ENCODE measurements around the gene SNTB2. TPM values are rescaled to one million over a fixed set of nuclear protein-coding genes. Genes with fewer than 3 reads are reported as not detected.

Gene SNTB2
- total and polyA plus RNA-seq, 2 of the 13 experiments (the other 11 are each of a cell fraction or from before 2014, with no cell fraction given) = 11.5 to 19.2 TPM

DNA sequence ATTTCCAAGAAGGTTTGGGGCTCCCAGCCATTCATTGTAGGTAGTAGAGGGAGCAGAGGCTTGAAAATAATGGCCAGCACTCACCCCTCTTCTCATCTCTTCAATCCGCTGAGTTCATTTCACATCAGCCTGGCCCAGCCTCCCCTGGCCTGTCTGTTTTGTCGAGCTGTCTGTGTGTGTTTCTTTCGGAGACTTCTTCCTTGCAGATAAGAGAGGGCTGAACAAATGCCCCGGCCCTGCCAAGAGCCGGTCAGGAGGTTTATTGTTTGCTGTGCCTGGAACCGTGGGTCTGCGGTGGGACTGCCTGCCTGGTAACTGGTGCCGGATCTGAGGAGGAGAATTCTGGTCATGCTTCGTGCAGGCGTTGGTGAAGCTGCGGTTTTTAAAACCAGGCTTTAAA is 127.6 kb downstream of the SNTB2 start:
- ChIA-PET CTCF (ENCODE audit: low intra/inter-chr PET ratio, low total read pairs) (no interaction called here), POLR2A (interaction anchor here (1.3 kb wide), 1 partner anchor 12 kb away, joined by 10 read pairs; no protein-coding TSS in a partner anchor)
- in situ Hi-C loops (cut with HindIII; ENCODE audit: extremely low pct_ligation_motif_present, low pct_unique_long_range_greater_than_20kb) (no loop called here), intact Hi-C loops (cut with micrococcal nuclease; ENCODE audit: unreplicated experiment) (no loop called here)
- no peak overlapping the region for H3K4me3 ChIP-seq (replicated peaks in 1 of 3; ENCODE audit: insufficient read depth in 1 of 3, low read depth in 2 of 3, low read length in 3 of 3)
- peaks cover 24% of the 10 kb centered on the region for H3K79me2 ChIP-seq (ENCODE audit: insufficient read depth, low read length)
- no peak overlapping the region for H3K4me2 ChIP-seq (ENCODE audit: low read depth, low read length)
- no peaks in the 10 kb centered on the region for H3K9me3 ChIP-seq (ENCODE audit: low read length)
- WGBS (ENCODE audit: low lambda C conversion rate) = 99% methylated on average over 11 of the region's 11 CpGs
- DNase-seq (ENCODE audit: low spot score) (no peak), ATAC-seq (no peak), FAIRE-seq (no peak)
- 0 out of 2 replicates have a peak, but pooled peaks cover 4% of the 10 kb centered on the region for H4K20me1 ChIP-seq (ENCODE audit: insufficient read depth, low read length)
- H3K27me3 ChIP-seq (ENCODE audit: control insufficient read depth in 1 of 2, insufficient read depth in 2 of 2, low read length in 2 of 2) = no peaks in the 10 kb centered on the region
- peaks cover 28 to 44% of the 10 kb centered on the region in 2 experiments for H3K36me3 ChIP-seq (replicated peaks in 1 of 2; ENCODE audit: control insufficient read depth in 1 of 2, insufficient read depth in 2 of 2, low read length in 2 of 2)
- no TSS peak for BruUV-seq (replicated peaks)
- H2AFZ ChIP-seq (ENCODE audit: low read length) = no peak overlapping the region
- H3K9ac ChIP-seq (ENCODE audit: insufficient read depth, low read depth, low read length) = no peak overlapping the region
- no peak overlapping the region for H3K27ac ChIP-seq (ENCODE audit: extremely low read length, insufficient read depth, low read length)
- peaks cover 34% of the 10 kb centered on the region for H3K4me1 ChIP-seq (ENCODE audit: insufficient read depth, low read length)
- TF ChIP-seq ZKSCAN8 (CRISPR knock-in tag; IDR thresholded peaks at IDR 0.05; ENCODE audit: borderline replicate concordance) (no peak), SP140L (CRISPR knock-in tag; IDR thresholded peaks at IDR 0.05; ENCODE audit: borderline replicate concordance) (no peak), KLF13 (CRISPR knock-in tag; IDR thresholded peaks at IDR 0.05) (no peak), FIP1L1 (IDR thresholded peaks at IDR 0.05; ENCODE audit: borderline replicate concordance, insufficient read depth, low read depth, low read length) (no peak), ZNF557 (CRISPR knock-in tag; IDR thresholded peaks at IDR 0.05) (no peak), STAT5B (CRISPR knock-in tag; IDR thresholded peaks at IDR 0.05) (no peak), ZNF34 (CRISPR knock-in tag; IDR thresholded peaks at IDR 0.05; ENCODE audit: borderline replicate concordance) (no peak), ZIK1 (CRISPR knock-in tag; IDR thresholded peaks at IDR 0.05; ENCODE audit: borderline replicate concordance, low read depth) (no peak), HNF4A (CRISPR knock-in tag; IDR thresholded peaks at IDR 0.05) (no peak), ZNF510 (CRISPR knock-in tag; IDR thresholded peaks at IDR 0.05; ENCODE audit: low read depth) (no peak), SIX4 (CRISPR knock-in tag; IDR thresholded peaks at IDR 0.05) (no peak)
- TF ChIP-seq, protein P1, sequence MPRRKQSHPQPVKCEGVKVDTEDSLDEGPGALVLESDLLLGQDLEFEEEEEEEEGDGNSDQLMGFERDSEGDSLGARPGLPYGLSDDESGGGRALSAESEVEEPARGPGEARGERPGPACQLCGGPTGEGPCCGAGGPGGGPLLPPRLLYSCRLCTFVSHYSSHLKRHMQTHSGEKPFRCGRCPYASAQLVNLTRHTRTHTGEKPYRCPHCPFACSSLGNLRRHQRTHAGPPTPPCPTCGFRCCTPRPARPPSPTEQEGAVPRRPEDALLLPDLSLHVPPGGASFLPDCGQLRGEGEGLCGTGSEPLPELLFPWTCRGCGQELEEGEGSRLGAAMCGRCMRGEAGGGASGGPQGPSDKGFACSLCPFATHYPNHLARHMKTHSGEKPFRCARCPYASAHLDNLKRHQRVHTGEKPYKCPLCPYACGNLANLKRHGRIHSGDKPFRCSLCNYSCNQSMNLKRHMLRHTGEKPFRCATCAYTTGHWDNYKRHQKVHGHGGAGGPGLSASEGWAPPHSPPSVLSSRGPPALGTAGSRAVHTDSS (CRISPR knock-in tag; conservative IDR thresholded peaks at IDR 0.05) = no peak
- TF ChIP-seq, protein P2, sequence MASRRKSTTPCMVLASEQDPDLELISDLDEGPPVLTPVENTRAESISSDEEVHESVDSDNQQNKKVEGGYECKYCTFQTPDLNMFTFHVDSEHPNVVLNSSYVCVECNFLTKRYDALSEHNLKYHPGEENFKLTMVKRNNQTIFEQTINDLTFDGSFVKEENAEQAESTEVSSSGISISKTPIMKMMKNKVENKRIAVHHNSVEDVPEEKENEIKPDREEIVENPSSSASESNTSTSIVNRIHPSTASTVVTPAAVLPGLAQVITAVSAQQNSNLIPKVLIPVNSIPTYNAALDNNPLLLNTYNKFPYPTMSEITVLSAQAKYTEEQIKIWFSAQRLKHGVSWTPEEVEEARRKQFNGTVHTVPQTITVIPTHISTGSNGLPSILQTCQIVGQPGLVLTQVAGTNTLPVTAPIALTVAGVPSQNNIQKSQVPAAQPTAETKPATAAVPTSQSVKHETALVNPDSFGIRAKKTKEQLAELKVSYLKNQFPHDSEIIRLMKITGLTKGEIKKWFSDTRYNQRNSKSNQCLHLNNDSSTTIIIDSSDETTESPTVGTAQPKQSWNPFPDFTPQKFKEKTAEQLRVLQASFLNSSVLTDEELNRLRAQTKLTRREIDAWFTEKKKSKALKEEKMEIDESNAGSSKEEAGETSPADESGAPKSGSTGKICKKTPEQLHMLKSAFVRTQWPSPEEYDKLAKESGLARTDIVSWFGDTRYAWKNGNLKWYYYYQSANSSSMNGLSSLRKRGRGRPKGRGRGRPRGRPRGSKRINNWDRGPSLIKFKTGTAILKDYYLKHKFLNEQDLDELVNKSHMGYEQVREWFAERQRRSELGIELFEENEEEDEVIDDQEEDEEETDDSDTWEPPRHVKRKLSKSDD (CRISPR knock-in tag; IDR thresholded peaks at IDR 0.05; ENCODE audit: low read depth) = no peak
- TF ChIP-seq, protein P3, sequence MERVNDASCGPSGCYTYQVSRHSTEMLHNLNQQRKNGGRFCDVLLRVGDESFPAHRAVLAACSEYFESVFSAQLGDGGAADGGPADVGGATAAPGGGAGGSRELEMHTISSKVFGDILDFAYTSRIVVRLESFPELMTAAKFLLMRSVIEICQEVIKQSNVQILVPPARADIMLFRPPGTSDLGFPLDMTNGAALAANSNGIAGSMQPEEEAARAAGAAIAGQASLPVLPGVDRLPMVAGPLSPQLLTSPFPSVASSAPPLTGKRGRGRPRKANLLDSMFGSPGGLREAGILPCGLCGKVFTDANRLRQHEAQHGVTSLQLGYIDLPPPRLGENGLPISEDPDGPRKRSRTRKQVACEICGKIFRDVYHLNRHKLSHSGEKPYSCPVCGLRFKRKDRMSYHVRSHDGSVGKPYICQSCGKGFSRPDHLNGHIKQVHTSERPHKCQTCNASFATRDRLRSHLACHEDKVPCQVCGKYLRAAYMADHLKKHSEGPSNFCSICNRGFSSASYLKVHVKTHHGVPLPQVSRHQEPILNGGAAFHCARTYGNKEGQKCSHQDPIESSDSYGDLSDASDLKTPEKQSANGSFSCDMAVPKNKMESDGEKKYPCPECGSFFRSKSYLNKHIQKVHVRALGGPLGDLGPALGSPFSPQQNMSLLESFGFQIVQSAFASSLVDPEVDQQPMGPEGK (CRISPR knock-in tag; IDR thresholded peaks at IDR 0.05) = no peak
- TF ChIP-seq, protein P4, sequence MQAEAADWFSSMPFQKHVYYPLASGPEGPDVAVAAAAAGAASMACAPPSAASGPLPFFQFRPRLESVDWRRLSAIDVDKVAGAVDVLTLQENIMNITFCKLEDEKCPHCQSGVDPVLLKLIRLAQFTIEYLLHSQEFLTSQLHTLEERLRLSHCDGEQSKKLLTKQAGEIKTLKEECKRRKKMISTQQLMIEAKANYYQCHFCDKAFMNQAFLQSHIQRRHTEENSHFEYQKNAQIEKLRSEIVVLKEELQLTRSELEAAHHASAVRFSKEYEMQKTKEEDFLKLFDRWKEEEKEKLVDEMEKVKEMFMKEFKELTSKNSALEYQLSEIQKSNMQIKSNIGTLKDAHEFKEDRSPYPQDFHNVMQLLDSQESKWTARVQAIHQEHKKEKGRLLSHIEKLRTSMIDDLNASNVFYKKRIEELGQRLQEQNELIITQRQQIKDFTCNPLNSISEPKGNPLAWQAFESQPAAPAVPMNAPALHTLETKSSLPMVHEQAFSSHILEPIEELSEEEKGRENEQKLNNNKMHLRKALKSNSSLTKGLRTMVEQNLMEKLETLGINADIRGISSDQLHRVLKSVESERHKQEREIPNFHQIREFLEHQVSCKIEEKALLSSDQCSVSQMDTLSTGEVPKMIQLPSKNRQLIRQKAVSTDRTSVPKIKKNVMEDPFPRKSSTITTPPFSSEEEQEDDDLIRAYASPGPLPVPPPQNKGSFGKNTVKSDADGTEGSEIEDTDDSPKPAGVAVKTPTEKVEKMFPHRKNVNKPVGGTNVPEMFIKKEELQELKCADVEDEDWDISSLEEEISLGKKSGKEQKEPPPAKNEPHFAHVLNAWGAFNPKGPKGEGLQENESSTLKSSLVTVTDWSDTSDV (CRISPR knock-in tag; IDR thresholded peaks at IDR 0.05) = no peak
